ENCODE data around the gene EYS. TPM values are rescaled to one million over a fixed set of nuclear protein-coding genes. Genes with fewer than 3 reads are reported as not detected.

The EYS gene
- total and polyA plus RNA-seq, 9 of the 15 experiments (the other 6 are each of a cell fraction or from before 2014, with no cell fraction given), result 0.03 to 0.36 (median 0.10) TPM; not detected in 2

- in situ Hi-C loops (cut with MboI) (no loop called here), intact Hi-C loops (cut with micrococcal nuclease) (no loop called here)
- TF ChIP-seq NCOA4 (IDR thresholded peaks at IDR 0.05; ENCODE audit: partially characterized antibody) (no peak), MNT (conservative IDR thresholded peaks at IDR 0.05) (no peak), ZNF408 (CRISPR knock-in tag; IDR thresholded peaks at IDR 0.05; ENCODE audit: low read depth) (no peak), MITF (IDR thresholded peaks at IDR 0.05) (no peak), ZNF384 (IDR thresholded peaks at IDR 0.05; ENCODE audit: low read depth, low read length) (no peak)
- ATAC-seq, result no peak
- WGBS (ENCODE audit: insufficient coverage, low coverage, missing lambda C conversion rate), result 0% methylated on average over 8 of the region's 8 CpGs
- H3K27me3 ChIP-seq (ENCODE audit: control insufficient read depth in 2 of 2, insufficient read depth in 2 of 2, low read length in 2 of 2), result no peaks in the 10 kb centered on the region
- ChIA-PET CTCF (ENCODE audit: low intra/inter-chr PET ratio) (no interaction called here), POLR2A (no interaction called here)
- H3K9me3 ChIP-seq (replicated peaks; ENCODE audit: control insufficient read depth, insufficient read depth, low read depth, low read length), result no peaks in the 10 kb centered on the region
- no peaks in the 10 kb centered on the region for H3K36me3 ChIP-seq (ENCODE audit: control insufficient read depth, insufficient read depth, low read length)
- no peak overlapping the region for H3K4me2 ChIP-seq (ENCODE audit: insufficient read depth, low read length)
- H3K4me3 ChIP-seq, result no peak overlapping the region
- no TSS peak for BruUV-seq (replicated peaks)
- H3K4me1 ChIP-seq (replicated peaks in 1 of 2; ENCODE audit: control insufficient read depth in 2 of 2, insufficient read depth in 2 of 2, low read length in 2 of 2), result no peaks in the 10 kb centered on the region
- H4K20me1 ChIP-seq (replicated peaks; ENCODE audit: control insufficient read depth, insufficient read depth, low read length), result no peaks in the 10 kb centered on the region
- DNase-seq (ENCODE audit: extremely low read depth in 1 of 4, low spot score in 3 of 4), result no peak
- H3K9me1 ChIP-seq (ENCODE audit: control insufficient read depth, insufficient read depth, low read length), result no peaks in the 10 kb centered on the region
- H3K9ac ChIP-seq (ENCODE audit: insufficient read depth in 1 of 2, low read depth in 2 of 2, low read length in 2 of 2), result no peak overlapping the region
- H3K27ac ChIP-seq (ENCODE audit: extremely low read depth, low read depth, low read length), result no peak overlapping the region
- no peak overlapping the region for H2AFZ ChIP-seq (ENCODE audit: low read depth, low read length)
- no peak for FAIRE-seq
- H3K79me2 ChIP-seq (ENCODE audit: control insufficient read depth, insufficient read depth, low read length), result no peaks in the 10 kb centered on the region
Measured at GRCh38 chr6:64013011-64013410, 1694.0 kb downstream of the EYS start.
